H1 (cell line): Measurements from ENCODE around the gene FAM83G. TPM values are rescaled to one million over a fixed set of nuclear protein-coding genes. Genes with fewer than 3 reads are reported as not detected.
A peak's percentile ranks its signal among the peaks of the same experiment; 100 is the strongest.

ENCODE experiments used
- ASH2L ChIP-seq: fragments of 200-600, 300-600 bp; sonication (generic); IDR thresholded peaks from one replicate; pipeline ENCODE4 v1.7.1; 2017; ENCODE audit warnings: low read length
- CBX5 ChIP-seq: fragments of 300-800, 300-1000 bp; sonication (generic); IDR thresholded peaks from 2 replicates; pipeline ENCODE4 v1.7.1; 2016; ENCODE audit warnings: antibody characterized with exemption, low read length, low read depth
- polyA plus RNA-seq, 7 experiments: library from polyadenylated mRNA; depleted of rRNA in 3 of 7; stranded (reverse) in 5 of 7; unstranded in 2 of 7; fragments of >200 nt in 5 of 7; fragments of 200-250 nt in 2 of 7; gene quantifications; 1 replicate in 5 of 7; 2 replicates in 1 of 7; 4 replicates in 1 of 7; pipeline versions ENCODE4 v1.2.1 to v1.2.3, GENCODE V29; 2011 to 2013; ENCODE audit warnings: missing spikeins in 2 of 7, mixed read lengths in 2 of 7
- total RNA-seq: library from RNA; stranded (reverse); fragmentation: NEBNext Ultra II Directional; extraction: Animal tissue kit (Norgen Biotek cat#: 25700); gene quantifications from 2 replicates; pipeline ENCODE4 v1.2.1, GENCODE V29; 2021

The FAM83G gene
- total and polyA plus RNA-seq, 2 of the 8 experiments (the other 6 are each of a cell fraction or from before 2014, with no cell fraction given) = 15.4 to 29.0 TPM

DNA sequence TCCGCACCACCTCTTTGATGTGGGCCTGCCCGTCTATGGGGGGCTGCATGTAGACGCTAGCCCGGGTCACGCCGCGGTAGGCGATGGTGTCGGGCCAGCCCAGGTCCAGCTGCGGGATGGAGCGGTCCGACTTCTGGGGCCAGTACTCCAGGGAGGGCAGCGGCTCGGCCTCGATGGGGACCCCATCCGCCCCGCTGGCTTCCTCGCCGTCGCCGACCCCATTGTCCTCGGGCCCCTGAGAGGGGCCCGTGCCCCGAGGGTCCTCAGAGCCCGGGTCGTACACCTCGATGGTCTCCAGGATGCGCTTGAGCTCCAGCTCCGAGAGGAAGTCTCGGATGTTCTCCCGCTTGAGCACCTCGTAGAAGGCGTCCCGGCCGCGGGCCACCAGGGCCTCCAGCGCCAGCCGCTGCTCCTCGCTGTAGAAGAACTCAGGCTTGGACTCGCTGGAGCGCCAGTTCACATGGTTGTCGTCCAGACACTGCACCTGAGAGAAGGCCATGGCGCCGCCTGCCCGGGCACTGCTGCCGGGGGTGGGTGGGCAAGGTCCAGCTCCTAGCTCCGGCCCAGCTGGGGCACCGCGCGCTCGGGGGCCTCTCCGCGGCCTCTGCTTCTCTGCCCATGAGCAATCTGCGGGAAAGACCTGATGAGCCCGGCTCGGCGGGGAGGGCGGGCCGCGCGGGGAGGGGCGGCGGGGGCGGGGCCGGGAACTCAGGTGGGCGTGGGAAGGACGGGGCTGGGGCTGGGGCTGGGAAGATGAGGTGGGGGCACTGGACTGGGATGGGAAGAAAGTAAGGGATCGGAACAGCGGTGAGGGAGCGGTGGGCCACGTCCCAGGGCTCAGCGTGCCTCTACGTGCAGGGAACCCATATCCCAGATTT lies 782 bp downstream of the FAM83G start (continued):
- TF ChIP-seq CBX5 (no peak), ASH2L (peak; percentile 16)
- TF ChIP-seq, all 59 proteins: peak for 3
